ENCODE measurements around the gene ITGA1. TPM values are rescaled to one million over a fixed set of nuclear protein-coding genes. Genes with fewer than 3 reads are reported as not detected.
A peak's percentile ranks its signal among the peaks of the same experiment; 100 is the strongest.

Gene ITGA1
- total RNA-seq, 1 donor from 2014 or later = 33.5 TPM

- DNase-seq (ENCODE audit: low spot score) = no peak
- no peak overlapping the region for H3K4me3 Mint-ChIP-seq (ENCODE audit: unreplicated experiment)
- peaks cover 29% of the 10 kb centered on the region for H3K4me1 Mint-ChIP-seq (ENCODE audit: unreplicated experiment)
- no peak for TF ChIP-seq CTCF (IDR thresholded peaks at IDR 0.05; ENCODE audit: unreplicated experiment)
- H3K27ac Mint-ChIP-seq (ENCODE audit: unreplicated experiment) = no peak overlapping the region
- H3K27me3 Mint-ChIP-seq (ENCODE audit: unreplicated experiment) = no peaks in the 10 kb centered on the region
- no peaks in the 10 kb centered on the region for H3K9me3 Mint-ChIP-seq (ENCODE audit: unreplicated experiment)
- peaks cover 6% of the 10 kb centered on the region for H3K36me3 Mint-ChIP-seq (ENCODE audit: low read depth, unreplicated experiment)
Measured at GRCh38 chr5:52789851-52790250, 2.1 kb downstream of the ITGA1 start.

- no peak for TF ChIP-seq CTCF (IDR thresholded peaks at IDR 0.05; ENCODE audit: unreplicated experiment)
- no peak for DNase-seq (ENCODE audit: low spot score)
- Mint-ChIP-seq H3K4me3 (ENCODE audit: unreplicated experiment) (no peak overlapping the region), H3K27me3 (ENCODE audit: unreplicated experiment) (no peaks in the 10 kb centered on the region), H3K4me1 (ENCODE audit: unreplicated experiment) (peaks cover 30% of the 10 kb centered on the region), H3K9me3 (ENCODE audit: unreplicated experiment) (no peaks in the 10 kb centered on the region), H3K27ac (ENCODE audit: unreplicated experiment) (no peak overlapping the region), H3K36me3 (ENCODE audit: low read depth, unreplicated experiment) (peaks cover 6% of the 10 kb centered on the region)
Measured at GRCh38 chr5:52791366-52791765, 3.6 kb downstream of the ITGA1 start.

DNA sequence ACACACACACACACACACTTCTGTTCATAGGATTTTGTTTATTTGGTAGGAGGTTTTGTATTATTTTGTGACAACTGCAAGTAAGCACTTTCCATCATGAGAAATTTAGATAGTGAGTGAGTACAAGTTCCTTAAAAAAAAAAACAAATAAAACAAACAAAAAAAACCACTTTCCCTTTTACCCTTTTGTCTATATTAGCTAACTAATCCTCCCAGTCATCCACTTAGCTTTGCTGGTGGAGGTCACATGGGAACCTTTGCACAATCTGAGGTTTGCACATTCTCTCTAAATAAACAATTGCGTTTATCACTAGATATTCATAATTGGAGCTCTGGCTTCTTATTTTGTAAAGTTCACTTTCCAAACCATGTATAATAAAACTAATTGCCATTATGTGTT lies 6.8 kb downstream of the ITGA1 start:
- Mint-ChIP-seq H3K27me3 (ENCODE audit: unreplicated experiment) (no peaks in the 10 kb centered on the region), H3K27ac (ENCODE audit: unreplicated experiment) (no peak overlapping the region), H3K36me3 (ENCODE audit: low read depth, unreplicated experiment) (peaks cover 7% of the 10 kb centered on the region), H3K9me3 (ENCODE audit: unreplicated experiment) (no peaks in the 10 kb centered on the region), H3K4me1 (ENCODE audit: unreplicated experiment) (peaks cover 39% of the 10 kb centered on the region), H3K4me3 (ENCODE audit: unreplicated experiment) (no peak overlapping the region)
- TF ChIP-seq CTCF (IDR thresholded peaks at IDR 0.05; ENCODE audit: unreplicated experiment) = no peak
- DNase-seq (ENCODE audit: low spot score) = no peak

DNA sequence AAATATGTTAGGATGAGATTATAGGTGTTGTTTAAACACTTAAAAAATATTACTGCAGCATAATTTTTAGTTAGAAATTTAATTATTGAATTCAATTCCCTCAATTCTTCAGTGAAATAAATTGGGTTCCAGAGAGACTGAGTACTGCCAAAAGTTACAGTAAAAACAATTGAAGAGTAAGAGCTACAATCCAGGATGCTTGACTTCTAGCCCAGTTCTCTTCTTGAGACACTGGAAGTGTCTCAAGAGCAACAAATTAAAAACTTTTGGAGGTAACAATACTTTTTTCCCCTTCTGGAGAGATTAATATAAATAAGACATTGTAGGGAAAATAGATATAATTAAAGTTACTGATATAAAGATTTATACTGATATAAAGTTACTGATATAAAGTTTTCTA lies 8.3 kb downstream of the ITGA1 start:
- H3K4me1 Mint-ChIP-seq (ENCODE audit: unreplicated experiment) = peaks cover 45% of the 10 kb centered on the region
- peaks cover 4% of the 10 kb centered on the region for H3K27me3 Mint-ChIP-seq (ENCODE audit: unreplicated experiment)
- no peak for DNase-seq (ENCODE audit: low spot score)
- TF ChIP-seq CTCF (IDR thresholded peaks at IDR 0.05; ENCODE audit: unreplicated experiment) = no peak
- no peak overlapping the region for H3K4me3 Mint-ChIP-seq (ENCODE audit: unreplicated experiment)
- H3K9me3 Mint-ChIP-seq (ENCODE audit: unreplicated experiment) = no peaks in the 10 kb centered on the region
- H3K27ac Mint-ChIP-seq (ENCODE audit: unreplicated experiment) = no peak overlapping the region
- peaks cover 3% of the 10 kb centered on the region for H3K36me3 Mint-ChIP-seq (ENCODE audit: low read depth, unreplicated experiment)

- H3K36me3 Mint-ChIP-seq (ENCODE audit: low read depth, unreplicated experiment) = peaks cover 3% of the 10 kb centered on the region
- H3K27me3 Mint-ChIP-seq (ENCODE audit: unreplicated experiment) = peaks cover 9% of the 10 kb centered on the region
- H3K4me1 Mint-ChIP-seq (ENCODE audit: unreplicated experiment) = peaks cover 47% of the 10 kb centered on the region
- no peak for DNase-seq (ENCODE audit: low spot score)
- no peak for TF ChIP-seq CTCF (IDR thresholded peaks at IDR 0.05; ENCODE audit: unreplicated experiment)
- H3K27ac Mint-ChIP-seq (ENCODE audit: unreplicated experiment) = peak overlapping the region; percentile 85
- no peaks in the 10 kb centered on the region for H3K9me3 Mint-ChIP-seq (ENCODE audit: unreplicated experiment)
- H3K4me3 Mint-ChIP-seq (ENCODE audit: unreplicated experiment) = no peak overlapping the region
Measured at GRCh38 chr5:52796516-52797103, 8.9 kb downstream of the ITGA1 start.
